ENCODE data around the gene TTC13.
"Not testable (repeated sequence)": the region's sequence is repeated elsewhere in the genome, so short reads cannot be mapped to it uniquely, and the experiment has no call there.

TTC13 gene

DNA sequence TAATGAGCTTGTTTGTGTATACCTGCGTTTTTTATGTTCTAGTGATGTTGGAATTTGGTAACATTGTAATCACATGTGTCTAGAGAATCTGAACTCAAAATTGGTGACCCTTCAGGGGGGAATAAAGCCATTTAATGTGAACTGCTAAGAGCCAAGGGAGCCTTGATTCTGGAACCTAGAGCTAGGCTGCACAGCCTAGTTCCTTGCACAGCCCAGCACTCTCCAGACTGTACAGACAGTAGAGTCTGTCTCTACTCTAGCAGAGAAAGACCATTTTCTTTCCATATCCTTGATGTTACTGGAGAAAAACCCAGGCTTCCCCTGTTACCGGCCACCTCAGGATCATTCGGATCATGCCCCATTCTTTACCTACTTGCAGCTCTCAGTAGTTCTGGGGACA is 8.8 kb upstream of the TTC13 start:
- DNase-seq (ENCODE audit: low spot score) = no peak

- DNase-seq (ENCODE audit: low spot score) = no peak
Observed at GRCh38 chr1:230986976-230987375, 8.3 kb upstream of the TTC13 start.

- DNase-seq (ENCODE audit: low spot score) = no peak
Observed at GRCh38 chr1:230985711-230986110, 7.0 kb upstream of the TTC13 start.

DNA sequence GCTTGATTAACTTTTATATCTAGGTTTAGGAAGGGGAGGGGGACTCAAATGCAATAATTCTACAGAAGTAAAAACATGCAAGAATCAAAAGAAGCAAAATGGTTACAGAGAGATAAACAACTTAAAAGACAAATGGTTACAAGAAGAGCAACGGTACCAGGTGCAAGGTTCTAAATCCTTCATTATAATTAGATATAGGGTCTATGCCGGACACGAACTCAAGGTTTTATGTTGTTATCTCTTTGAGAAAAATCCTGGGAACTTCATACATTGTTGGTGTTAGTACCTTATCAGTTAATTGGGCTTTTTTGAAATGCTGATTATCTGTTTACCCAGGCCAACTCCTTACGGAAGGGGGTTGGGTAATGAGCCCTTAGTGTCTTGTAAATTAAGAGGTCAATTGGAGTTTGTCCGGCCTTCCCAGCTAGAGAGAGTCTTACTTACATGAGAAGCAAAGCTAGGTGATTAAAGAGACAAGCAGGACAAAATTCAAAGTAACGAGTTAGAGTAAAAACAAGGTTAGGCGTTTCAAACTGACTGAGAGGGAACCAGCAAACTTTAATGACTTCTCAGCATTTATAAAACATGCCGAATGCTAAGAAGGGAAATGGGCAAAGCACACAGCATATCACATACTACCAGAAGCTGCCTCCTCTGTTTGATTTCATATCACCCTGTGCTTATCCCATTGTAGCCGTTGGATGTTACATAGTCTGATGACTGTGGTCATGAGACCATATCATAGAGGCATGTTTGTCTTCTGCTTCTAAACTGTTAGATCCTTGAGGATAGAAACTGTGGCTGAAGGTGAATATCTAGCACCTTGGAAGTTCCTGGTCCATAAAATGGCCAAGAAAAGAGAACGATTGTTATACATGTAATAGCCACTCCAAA is 6.2 kb upstream of the TTC13 start:
- DNase-seq (ENCODE audit: low spot score) = not testable (repeated sequence)

DNA sequence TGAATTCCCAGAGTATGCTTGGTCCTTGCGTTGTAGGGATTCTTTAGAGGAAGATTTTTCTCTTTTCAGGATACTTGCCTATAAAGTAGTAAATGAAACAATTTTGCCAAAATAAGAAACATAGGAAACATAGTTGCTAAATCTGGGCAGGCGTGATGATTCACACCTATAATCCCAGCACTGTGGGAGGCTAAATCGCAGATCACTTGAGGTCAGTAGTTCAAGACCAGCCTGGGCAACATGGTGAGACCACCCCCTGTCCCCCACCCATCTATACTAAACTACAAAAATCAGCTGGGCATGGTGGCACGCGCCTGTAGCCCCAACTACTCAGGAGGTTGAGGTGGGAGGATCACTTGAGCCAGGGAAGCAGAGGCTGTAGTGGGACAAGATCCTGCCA is 5.2 kb upstream of the TTC13 start:
- no peak for DNase-seq (ENCODE audit: low spot score)

GRCh38 chr1:230982696-230983095 is 4.0 kb upstream of the TTC13 start:
- DNase-seq (ENCODE audit: low spot score) = no peak

DNA sequence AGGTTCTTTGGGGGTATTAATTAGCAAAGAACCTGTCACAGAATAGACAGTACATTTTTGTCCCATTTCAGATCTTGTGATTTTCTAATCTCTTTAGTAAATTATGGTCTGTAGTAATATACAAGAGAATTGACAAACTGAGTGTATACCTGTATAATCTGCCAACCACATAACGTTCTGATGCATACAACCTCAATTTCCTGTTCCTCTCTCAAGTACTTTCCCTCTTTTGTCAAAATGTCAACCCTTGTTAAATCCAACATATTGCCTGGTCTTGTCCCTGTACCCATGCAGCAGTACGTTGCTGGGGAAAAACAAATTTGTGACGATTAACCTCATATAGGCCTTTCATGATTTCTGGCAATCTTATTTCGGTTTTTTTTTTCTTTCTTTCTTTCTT is 1.3 kb upstream of the TTC13 start:
- DNase-seq (ENCODE audit: low spot score) = no peak

DNA sequence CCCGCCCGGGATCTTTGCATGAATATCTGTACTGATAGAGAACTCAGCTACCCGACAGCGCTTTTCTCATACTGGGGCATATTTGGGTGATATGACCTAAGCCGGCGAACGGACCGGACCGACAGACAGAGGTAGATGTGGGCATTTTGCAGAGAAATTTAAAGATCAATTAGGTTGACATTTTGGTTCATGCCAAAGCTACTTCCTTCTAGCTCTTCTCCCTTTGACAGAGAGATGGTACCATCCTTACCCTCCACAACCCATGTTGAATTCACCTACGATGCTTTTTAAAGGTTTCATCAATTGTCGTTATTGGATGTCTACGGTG is 692 bp upstream of the TTC13 start:
- no peak for DNase-seq (ENCODE audit: low spot score)

- peak; percentile 38 for DNase-seq (ENCODE audit: low spot score)
Observed at GRCh38 chr1:230977761-230978490, 735 bp downstream of the TTC13 start.

DNA sequence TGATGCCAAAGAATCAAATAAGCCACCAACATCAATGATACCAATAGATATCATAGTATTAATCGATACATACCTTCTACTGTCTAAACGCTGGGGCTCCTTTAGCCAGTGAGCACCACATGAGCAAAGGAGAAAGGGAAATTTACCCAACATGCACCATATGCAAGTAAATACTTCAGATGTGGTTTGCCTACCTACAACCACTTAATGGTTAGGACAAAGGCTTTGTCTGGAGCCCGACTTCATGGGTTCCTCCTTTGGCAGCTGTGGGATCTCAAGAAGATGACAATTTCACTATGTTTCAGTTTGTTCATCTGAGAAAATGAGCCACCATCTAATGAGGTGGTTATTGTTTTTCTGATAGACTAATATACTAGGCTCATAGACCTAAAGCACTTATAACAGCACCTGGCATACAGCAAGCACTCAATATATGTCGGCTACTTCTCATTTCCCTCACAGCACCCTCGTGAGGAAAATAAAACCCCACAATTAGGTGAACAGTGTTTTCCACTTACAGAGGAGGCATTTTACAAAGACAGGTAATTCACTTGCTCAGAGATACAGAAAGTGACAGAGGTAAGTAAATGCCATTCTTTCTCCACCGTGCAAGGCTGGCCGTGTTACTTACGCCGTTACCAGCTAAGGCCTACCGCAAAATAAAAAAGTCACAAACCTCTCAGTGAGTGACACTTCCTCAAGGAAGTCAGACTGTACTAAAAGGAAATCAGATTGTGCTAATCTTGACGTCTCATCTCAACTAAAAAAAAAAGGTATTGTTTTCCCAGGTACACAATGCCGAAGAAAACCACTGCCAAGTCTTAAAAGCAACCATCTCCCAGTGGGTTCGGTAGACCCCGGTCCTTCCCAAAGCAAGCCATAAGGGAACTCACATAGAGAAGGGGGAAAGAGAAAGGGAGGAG is 1.6 kb downstream of the TTC13 start:
- DNase-seq (ENCODE audit: low spot score) = no peak

- no peak for DNase-seq (ENCODE audit: low spot score)
Observed at GRCh38 chr1:230976360-230976759, 2.3 kb downstream of the TTC13 start.

GRCh38 chr1:230975636-230976035 is 3.0 kb downstream of the TTC13 start:
- no peak for DNase-seq (ENCODE audit: low spot score)

- no peak for DNase-seq (ENCODE audit: low spot score)
Observed at GRCh38 chr1:230972855-230973271, 5.8 kb downstream of the TTC13 start.

DNA sequence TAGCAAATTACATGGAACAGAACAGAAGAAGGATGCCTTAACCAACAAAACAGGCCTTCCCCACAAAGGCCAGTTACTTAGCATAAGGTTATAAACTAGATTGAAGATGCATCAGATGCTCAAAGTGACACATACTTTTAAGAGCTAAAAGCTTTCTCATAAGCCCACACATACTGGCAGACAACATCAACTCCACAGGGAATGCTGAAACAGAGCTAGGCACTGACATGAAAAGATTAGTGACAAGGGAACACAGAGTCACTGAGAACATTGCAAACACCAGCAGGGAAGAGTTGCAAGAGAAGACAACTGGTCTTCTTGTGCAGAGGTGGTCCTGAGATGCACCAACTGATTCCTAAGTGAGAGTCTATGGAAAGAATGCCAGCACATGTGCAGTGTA is 6.9 kb downstream of the TTC13 start:
- DNase-seq (ENCODE audit: low spot score) = no peak

DNA sequence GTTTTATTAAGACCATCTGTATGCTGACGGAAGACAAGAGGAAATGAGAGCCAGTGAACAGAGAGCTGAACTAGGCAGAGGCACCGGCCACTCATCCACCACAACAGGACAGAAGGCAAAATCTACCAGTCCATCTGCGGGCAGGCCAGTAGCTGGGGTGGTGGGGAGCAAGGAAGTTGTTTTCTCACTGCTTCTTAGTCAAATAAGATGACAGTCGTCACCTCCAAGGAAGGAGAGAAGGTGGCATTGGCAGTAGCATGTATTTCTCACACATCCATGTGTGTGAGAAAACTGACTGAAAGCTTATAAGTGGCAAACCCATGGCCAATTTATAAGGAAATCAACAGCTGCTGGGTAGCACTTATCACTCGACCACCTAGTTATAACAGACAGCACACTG is 8.2 kb downstream of the TTC13 start:
- DNase-seq (ENCODE audit: low spot score) = no peak

DNA sequence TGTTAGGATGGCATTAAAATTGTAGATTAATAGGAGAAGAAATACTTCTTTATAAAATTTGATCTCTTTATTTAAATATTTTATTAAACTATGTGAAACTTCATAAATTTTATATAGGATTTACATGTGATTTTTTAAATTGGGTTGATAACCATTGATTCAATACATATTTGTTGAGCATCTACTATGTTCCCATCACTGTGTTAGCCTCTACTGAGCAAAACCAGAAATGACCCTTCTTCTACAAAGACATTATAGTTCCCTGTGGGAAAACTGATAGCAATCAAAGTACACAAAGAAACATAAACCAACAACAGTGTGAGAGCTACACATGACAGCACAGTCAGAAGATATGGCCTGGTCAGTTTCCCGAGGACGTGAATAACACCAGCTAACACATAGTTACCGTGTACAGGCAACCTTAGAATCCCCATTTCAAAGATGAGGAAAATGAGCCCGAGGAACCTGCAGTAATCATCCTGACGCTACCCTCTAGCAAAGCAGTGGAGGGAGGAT is 12.2 kb downstream of the TTC13 start:
- no peak for DNase-seq (ENCODE audit: low spot score)

- no peak for DNase-seq (ENCODE audit: low spot score)
Observed at GRCh38 chr1:230965535-230965934, 13.1 kb downstream of the TTC13 start.

- no peak for DNase-seq (ENCODE audit: low spot score)
Observed at GRCh38 chr1:230964896-230965295, 13.8 kb downstream of the TTC13 start.

GRCh38 chr1:230958370-230958769 is 20.3 kb downstream of the TTC13 start:
- DNase-seq (ENCODE audit: low spot score) = no peak

DNA sequence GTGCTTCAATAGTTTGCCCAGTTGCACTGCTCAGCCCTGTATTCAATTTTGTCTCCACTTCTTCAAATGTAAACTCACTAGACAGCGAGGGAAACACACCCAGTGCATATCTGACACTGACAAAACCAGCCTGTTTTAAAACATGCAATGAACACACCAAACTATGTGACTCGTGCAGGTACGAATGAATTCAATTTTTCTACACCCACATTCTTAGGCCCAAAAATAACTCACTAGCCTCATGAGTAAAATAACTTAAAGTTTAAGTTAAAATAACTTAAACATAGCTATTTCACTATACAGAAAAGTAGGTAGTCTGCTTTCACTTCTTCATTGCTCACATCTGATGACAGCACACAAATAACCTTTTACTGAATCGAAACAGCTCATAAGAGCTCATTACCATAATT is 21.1 kb downstream of the TTC13 start:
- DNase-seq (ENCODE audit: low spot score) = no peak

GRCh38 chr1:230950404-230950803 is 28.3 kb downstream of the TTC13 start:
- no peak for DNase-seq (ENCODE audit: low spot score)

GRCh38 chr1:230948903-230949302 is 29.8 kb downstream of the TTC13 start:
- DNase-seq (ENCODE audit: low spot score) = no peak
